ENCODE measurements around the gene AJAP1. TPM values are rescaled to one million over a fixed set of nuclear protein-coding genes. Genes with fewer than 3 reads are reported as not detected.

AJAP1 gene
- total and polyA plus RNA-seq, 9 donors = 1.2 to 20.8 (median 12.5) TPM

DNA sequence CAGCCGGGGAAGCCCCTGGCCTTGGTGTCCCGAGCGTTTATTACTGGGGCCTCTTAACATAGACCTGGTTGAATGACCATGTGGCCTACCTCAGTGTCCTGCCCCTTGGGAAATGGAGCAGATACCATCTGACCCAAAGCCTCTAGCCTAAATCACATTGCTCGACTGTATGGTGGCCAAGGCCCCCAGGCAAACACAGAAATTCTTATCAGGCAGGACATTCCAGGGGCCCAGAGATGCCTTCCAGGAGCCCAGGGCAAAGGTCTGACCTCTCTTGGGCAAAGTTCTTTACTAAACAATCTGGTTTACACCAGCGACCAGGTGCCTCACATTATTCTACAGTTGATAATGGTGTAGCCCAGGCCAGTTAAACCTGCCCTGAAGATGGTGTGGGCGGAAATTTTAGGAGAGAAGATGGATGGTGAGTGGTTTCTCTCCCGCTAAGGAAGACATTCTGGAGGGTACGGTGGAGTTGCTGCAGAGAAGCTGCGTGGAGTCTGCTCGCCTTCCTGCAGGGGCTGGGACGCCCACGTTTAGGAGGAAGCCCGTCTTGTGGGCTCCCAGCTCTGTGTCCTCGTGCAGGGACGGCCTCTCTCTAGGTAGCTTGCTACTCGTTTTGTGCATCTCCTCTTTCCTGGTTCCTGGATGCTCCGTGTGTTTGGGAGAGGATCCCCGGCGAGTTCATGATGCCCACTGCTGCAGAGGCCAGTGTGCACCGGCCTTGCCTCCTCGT is 21.2 kb downstream of the AJAP1 start:
- Histone ChIP-seq H3K4me1 (ENCODE audit: insufficient read depth) (no peaks in the 10 kb centered on the region), H3K9me3 (no peaks in the 10 kb centered on the region)
- intact Hi-C loops (cut with DNase I) = no loop called here

DNA sequence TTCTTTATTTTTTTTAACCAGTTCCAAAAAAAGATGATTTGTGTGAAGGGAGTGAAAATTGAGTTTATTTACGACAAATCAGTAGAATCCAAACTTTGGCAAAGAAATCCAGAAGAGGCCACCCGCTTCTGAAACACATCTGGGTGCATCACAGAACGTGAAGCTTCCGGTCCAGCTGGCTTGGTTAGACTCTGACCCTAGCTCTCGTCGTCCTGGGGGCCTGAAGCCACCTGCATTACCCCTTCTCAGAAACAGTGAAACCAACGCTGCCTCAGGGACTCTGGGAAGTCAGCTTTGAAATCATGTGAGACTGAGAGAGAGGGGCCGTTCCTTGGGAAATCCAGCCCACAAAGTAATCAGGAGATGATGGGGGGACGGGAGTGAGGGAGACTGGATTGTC is 21.8 kb downstream of the AJAP1 start:
- H3K4me3 ChIP-seq = no peak overlapping the region
- TF ChIP-seq EP300 (IDR thresholded peaks at IDR 0.05) = no peak
- no peak for TF ChIP-seq POLR2A (IDR thresholded peaks at IDR 0.05)
- TF ChIP-seq, protein P1, sequence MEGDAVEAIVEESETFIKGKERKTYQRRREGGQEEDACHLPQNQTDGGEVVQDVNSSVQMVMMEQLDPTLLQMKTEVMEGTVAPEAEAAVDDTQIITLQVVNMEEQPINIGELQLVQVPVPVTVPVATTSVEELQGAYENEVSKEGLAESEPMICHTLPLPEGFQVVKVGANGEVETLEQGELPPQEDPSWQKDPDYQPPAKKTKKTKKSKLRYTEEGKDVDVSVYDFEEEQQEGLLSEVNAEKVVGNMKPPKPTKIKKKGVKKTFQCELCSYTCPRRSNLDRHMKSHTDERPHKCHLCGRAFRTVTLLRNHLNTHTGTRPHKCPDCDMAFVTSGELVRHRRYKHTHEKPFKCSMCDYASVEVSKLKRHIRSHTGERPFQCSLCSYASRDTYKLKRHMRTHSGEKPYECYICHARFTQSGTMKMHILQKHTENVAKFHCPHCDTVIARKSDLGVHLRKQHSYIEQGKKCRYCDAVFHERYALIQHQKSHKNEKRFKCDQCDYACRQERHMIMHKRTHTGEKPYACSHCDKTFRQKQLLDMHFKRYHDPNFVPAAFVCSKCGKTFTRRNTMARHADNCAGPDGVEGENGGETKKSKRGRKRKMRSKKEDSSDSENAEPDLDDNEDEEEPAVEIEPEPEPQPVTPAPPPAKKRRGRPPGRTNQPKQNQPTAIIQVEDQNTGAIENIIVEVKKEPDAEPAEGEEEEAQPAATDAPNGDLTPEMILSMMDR (IDR thresholded peaks at IDR 0.05) = no peak
- 57 to 79% (median 60%) methylated on average over 9 of the region's 9 CpGs for WGBS, 3 donors
- H3K9me3 ChIP-seq = no peaks in the 10 kb centered on the region
- no peaks in the 10 kb centered on the region for H3K4me1 ChIP-seq (ENCODE audit: insufficient read depth)
- no peaks in the 10 kb centered on the region for H3K36me3 ChIP-seq
- intact Hi-C loops (cut with DNase I) = no loop called here
- no peaks in the 10 kb centered on the region for H3K27me3 ChIP-seq
- DNase-seq = no peak
- no peak overlapping the region for H3K27ac ChIP-seq

More for the DNA sequence above, 21.2 kb downstream of the AJAP1 start:
- DNase-seq = no peak
- Histone ChIP-seq H3K27ac (no peak overlapping the region), H3K4me3 (no peak overlapping the region), H3K36me3 (no peaks in the 10 kb centered on the region), H3K27me3 (no peaks in the 10 kb centered on the region)
- 82 to 86% (median 82%) methylated on average over 21 of the region's 21 CpGs for WGBS, 3 donors
- no peak for TF ChIP-seq EP300 (IDR thresholded peaks at IDR 0.05)

GRCh38 chr1:4677608-4678007 is 23.2 kb downstream of the AJAP1 start:
- 77 to 94% (median 92%) methylated on average over 7 of the region's 7 CpGs for WGBS, 3 donors
- H3K27ac ChIP-seq = no peak overlapping the region
- H3K36me3 ChIP-seq = no peaks in the 10 kb centered on the region
- TF ChIP-seq POLR2A (IDR thresholded peaks at IDR 0.05) = no peak
- TF ChIP-seq, protein P1 (IDR thresholded peaks at IDR 0.05) = no peak
- H3K4me3 ChIP-seq = no peak overlapping the region
- no peaks in the 10 kb centered on the region for H3K9me3 ChIP-seq
- no peaks in the 10 kb centered on the region for H3K27me3 ChIP-seq
- intact Hi-C loops (cut with DNase I) = no loop called here
- H3K4me1 ChIP-seq (ENCODE audit: insufficient read depth) = no peaks in the 10 kb centered on the region
- no peak for DNase-seq

- no peaks in the 10 kb centered on the region for H3K4me1 ChIP-seq (ENCODE audit: insufficient read depth)
- intact Hi-C loops (cut with DNase I) = no loop called here
- H3K4me3 ChIP-seq = no peak overlapping the region
- no peaks in the 10 kb centered on the region for H3K9me3 ChIP-seq
- no peaks in the 10 kb centered on the region for H3K36me3 ChIP-seq
- no peak for DNase-seq
- TF ChIP-seq EP300 (IDR thresholded peaks at IDR 0.05) (no peak), POLR2A (IDR thresholded peaks at IDR 0.05) (no peak)
- TF ChIP-seq, protein P1 (IDR thresholded peaks at IDR 0.05) = no peak
- H3K27ac ChIP-seq = no peak overlapping the region
- H3K27me3 ChIP-seq = no peaks in the 10 kb centered on the region
- WGBS, 3 donors = 25 to 93% (median 91%) methylated on average over 3 of the region's 3 CpGs
Observed at GRCh38 chr1:4678066-4678717, 23.8 kb downstream of the AJAP1 start.

DNA sequence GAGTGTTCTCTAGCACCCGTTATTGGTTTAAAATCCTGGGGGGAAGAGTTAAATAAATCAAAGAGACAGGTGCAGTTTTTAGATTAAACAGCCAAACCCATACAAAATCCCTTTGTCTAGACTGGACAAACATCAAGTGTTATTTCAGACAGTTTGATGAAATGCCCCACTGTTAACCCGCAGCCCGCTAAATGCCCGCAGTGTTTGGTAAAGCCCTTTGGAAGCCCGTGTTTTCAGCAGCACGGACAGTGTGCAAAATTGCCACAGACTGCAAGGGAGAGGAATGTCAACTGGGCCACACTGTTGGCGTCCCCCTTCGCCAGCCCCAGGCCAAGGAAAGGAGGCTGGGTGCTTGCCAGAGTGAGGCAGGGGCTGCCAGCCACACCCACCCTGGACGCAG is 26.6 kb downstream of the AJAP1 start:
- intact Hi-C loops (cut with DNase I) = no loop called here
- H3K27ac ChIP-seq = no peak overlapping the region
- H3K4me1 ChIP-seq (ENCODE audit: insufficient read depth) = no peaks in the 10 kb centered on the region
- H3K36me3 ChIP-seq = no peaks in the 10 kb centered on the region
- no peaks in the 10 kb centered on the region for H3K9me3 ChIP-seq
- no peak overlapping the region for H3K4me3 ChIP-seq
- 86 to 90% (median 89%) methylated on average over 9 of the region's 9 CpGs for WGBS, 3 donors
- TF ChIP-seq, protein P1 (IDR thresholded peaks at IDR 0.05) = no peak
- TF ChIP-seq POLR2A (IDR thresholded peaks at IDR 0.05) (no peak), EP300 (IDR thresholded peaks at IDR 0.05) (no peak)
- no peak for DNase-seq
- no peaks in the 10 kb centered on the region for H3K27me3 ChIP-seq

Data from ovary (tissue), 9 donors.